Thymus (tissue), 11 donors: ENCODE results near the gene FGFBP3. TPM values are rescaled to one million over a fixed set of nuclear protein-coding genes. Genes with fewer than 3 reads are reported as not detected.

Experiments used
- DNase-seq, 9 donors: peaks; one replicate each; pipeline ENCODE4 v3.0.0-alpha.2; 2013; ENCODE audit warnings: low spot score in 9 of 9, low read depth in 6 of 9, missing footprints in 1 of 9
- H3K27ac ChIP-seq, 2 donors: one replicate each; pipeline ENCODE4 v1.5.1; 2013; ENCODE audit warnings: control low read depth in 1 of 2, low read depth in 1 of 2, low read length in 1 of 2, mild to moderate bottlenecking in 1 of 2, moderate library complexity in 1 of 2
- H3K27me3 ChIP-seq, 2 donors: one replicate each; pipeline ENCODE4 v1.5.1; 2013; ENCODE audit warnings: low read length in 1 of 2; ENCODE audit not compliant: control insufficient read depth in 2 of 2, insufficient read depth in 1 of 2
- H3K36me3 ChIP-seq, 2 donors: one replicate each; pipeline ENCODE4 v1.5.1; 2013; ENCODE audit warnings: low read length in 1 of 2, mild to moderate bottlenecking in 1 of 2, moderate library complexity in 1 of 2; ENCODE audit not compliant: control insufficient read depth in 2 of 2, insufficient read depth in 2 of 2
- H3K4me1 ChIP-seq, 2 donors: one replicate each; pipeline ENCODE4 v1.5.1; 2013; ENCODE audit warnings: low read length in 2 of 2; ENCODE audit not compliant: control insufficient read depth in 2 of 2, insufficient read depth in 2 of 2
- H3K4me3 ChIP-seq, 2 donors: one replicate each; pipeline ENCODE4 v1.5.1; 2013; ENCODE audit warnings: low read length in 2 of 2, control low read depth in 1 of 2, mild to moderate bottlenecking in 1 of 2
- H3K9me3 ChIP-seq, 2 donors: one replicate each; pipeline ENCODE4 v1.5.1; 2013; ENCODE audit warnings: low read length in 1 of 2, mild to moderate bottlenecking in 1 of 2; ENCODE audit not compliant: control insufficient read depth in 2 of 2, insufficient read depth in 1 of 2
- WGBS: extraction: QIAGEN DNeasy Blood & Tissue Kit; methylation state at CpG from one replicate; pipeline ENCODE4 v1.1.7; 2013; 5-methylcytosine and 5-hydroxymethylcytosine counted together
- polyA plus RNA-seq: library from polyadenylated mRNA; stranded (reverse); fragments of 200-250 nt; gene quantifications from one replicate; pipeline ENCODE4 v1.2.3, GENCODE V29; 2013
- total RNA-seq: library from RNA; stranded (reverse); fragments of 120-200 nt; gene quantifications from one replicate; pipeline ENCODE4 v1.2.4, GENCODE V29; 2013
- donor health status: healthy.

The FGFBP3 gene
- total and polyA plus RNA-seq, 2 donors = 0.52 to 1.9 TPM

DNA sequence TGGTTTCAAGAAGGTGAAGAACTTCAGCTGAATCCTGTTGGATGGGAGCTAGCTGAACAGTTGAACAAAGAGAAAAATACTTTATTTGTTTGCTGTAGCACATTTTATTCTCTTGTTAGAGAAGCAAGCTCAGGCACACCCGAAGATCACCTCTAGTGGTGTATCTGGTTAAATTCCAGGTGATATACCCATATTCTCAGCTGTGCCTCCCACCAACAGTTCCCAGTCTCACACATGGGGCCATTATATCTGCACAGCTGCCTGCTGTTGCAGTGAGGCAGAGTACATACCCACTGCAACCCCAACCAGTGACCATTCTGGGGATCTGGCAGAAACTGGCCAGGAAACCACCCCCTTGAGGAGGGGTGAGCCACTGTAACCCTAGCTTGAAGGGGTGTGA, 23.5 kb upstream of the FGFBP3 start:
- no peaks in the 10 kb centered on the region for H3K4me1 ChIP-seq
- H3K9me3 ChIP-seq = no peaks in the 10 kb centered on the region
- WGBS = 97% methylated on average over 1 of the region's 1 CpG
- H3K27ac ChIP-seq = no peak overlapping the region
- H3K36me3 ChIP-seq = peaks cover 14 to 43% of the 10 kb centered on the region in 2 donors
- no peak overlapping the region for H3K4me3 ChIP-seq
- no peaks in the 10 kb centered on the region for H3K27me3 ChIP-seq
- no peak for DNase-seq

DNA sequence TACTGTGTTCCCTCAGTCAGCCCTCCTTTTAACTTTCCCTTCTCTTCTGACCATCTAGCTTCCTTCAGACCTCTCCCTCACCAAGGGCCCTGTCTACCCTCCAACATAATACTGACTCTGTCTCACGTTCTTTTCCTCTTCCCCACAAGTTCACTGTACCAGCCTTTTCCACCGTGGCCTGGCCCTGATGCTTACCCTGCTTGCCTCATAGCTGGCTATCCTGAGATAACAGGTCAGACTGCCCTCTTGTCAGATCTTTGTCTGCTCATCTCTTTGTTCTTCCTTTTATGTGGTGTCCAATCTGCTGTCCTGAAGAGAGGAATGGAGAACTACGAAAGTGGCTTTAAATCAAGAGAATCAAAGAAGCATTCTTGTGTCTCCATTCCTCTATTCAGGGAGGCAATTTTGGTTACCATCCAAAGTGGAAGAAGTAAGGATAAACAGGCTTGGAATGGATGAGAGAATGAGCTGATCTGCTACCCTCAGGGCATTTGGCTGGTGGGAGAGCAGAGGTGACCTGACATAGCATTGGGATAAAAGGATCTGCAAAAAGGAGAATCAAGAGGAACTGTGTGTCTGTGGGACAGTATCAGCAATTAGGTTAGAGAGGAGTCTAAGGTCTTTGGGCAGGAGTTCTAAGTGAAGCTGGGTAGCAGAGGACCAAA, 22.4 kb upstream of the FGFBP3 start:
- DNase-seq = no peak
- no peaks in the 10 kb centered on the region for H3K4me1 ChIP-seq
- H3K36me3 ChIP-seq = peaks cover 10 to 34% of the 10 kb centered on the region in 2 donors
- H3K27me3 ChIP-seq = no peaks in the 10 kb centered on the region
- no peak overlapping the region for H3K4me3 ChIP-seq
- 64% methylated on average over 3 of the region's 3 CpGs for WGBS
- no peak overlapping the region for H3K27ac ChIP-seq
- H3K9me3 ChIP-seq = no peaks in the 10 kb centered on the region

GRCh38 chr10:91930939-91931338, 21.7 kb upstream of the FGFBP3 start:
- 99% methylated on average over 3 of the region's 3 CpGs for WGBS
- no peak for DNase-seq
- peaks cover 3 to 30% of the 10 kb centered on the region in 2 donors for H3K36me3 ChIP-seq
- H3K4me1 ChIP-seq = peaks cover 0 to under 1% of the 10 kb centered on the region in 2 donors
- no peaks in the 10 kb centered on the region for H3K27me3 ChIP-seq
- H3K9me3 ChIP-seq = no peaks in the 10 kb centered on the region
- no peak overlapping the region for H3K27ac ChIP-seq
- no peak overlapping the region for H3K4me3 ChIP-seq

- Histone ChIP-seq H3K4me3 (peak overlapping the region; percentile 86 to 99), H3K27ac (no peak overlapping the region), H3K36me3 (peaks cover 0 to 4% of the 10 kb centered on the region in 2 donors), H3K4me1 (peaks cover 9% of the 10 kb centered on the region in 2 donors), H3K9me3 (peaks cover 0 to 1% of the 10 kb centered on the region in 2 donors), H3K27me3 (no peaks in the 10 kb centered on the region)
- DNase-seq = no peak
- 91% methylated on average over 2 of the region's 2 CpGs for WGBS
Observed at GRCh38 chr10:91925022-91925320, 15.7 kb upstream of the FGFBP3 start.

GRCh38 chr10:91924212-91925021, 15.1 kb upstream of the FGFBP3 start:
- Histone ChIP-seq H3K9me3 (peaks cover 0 to 1% of the 10 kb centered on the region in 2 donors), H3K27me3 (no peaks in the 10 kb centered on the region), H3K36me3 (peaks cover 0 to 4% of the 10 kb centered on the region in 2 donors), H3K4me3 (peak overlapping the region; percentile 86 to 99), H3K27ac (peak overlapping the region; percentile 90 to 98), H3K4me1 (peaks cover 9% of the 10 kb centered on the region in 2 donors)
- DNase-seq = peak in 3 of 9 donors; percentile 3 to 17 (median 10)
- 10% methylated on average over 21 of the region's 21 CpGs for WGBS

GRCh38 chr10:91923371-91924211, 14.3 kb upstream of the FGFBP3 start, which contains the start of gene BTAF1:
Gene BTAF1, plus strand, starts transcription at chr10:91923770. Its CDS starts 307 bp downstream, at chr10:91924077.
- Histone ChIP-seq H3K27ac (peak within 1 kb of the TSS; percentile 90 to 98), H3K36me3 (peaks cover 0 to 4% of the 10 kb centered on the region in 2 donors), H3K4me3 (peak within 1 kb of the TSS; percentile 86 to 99), H3K4me1 (peaks cover 9% of the 10 kb centered on the region in 2 donors), H3K27me3 (no peaks in the 10 kb centered on the region), H3K9me3 (peaks cover 0 to 1% of the 10 kb centered on the region in 2 donors)
- WGBS = under 1% methylated on average over 65 of the region's 65 CpGs
- DNase-seq = peak; percentile 89 to 98 (median 94)

GRCh38 chr10:91919651-91920050, 10.4 kb upstream of the FGFBP3 start:
- Histone ChIP-seq H3K36me3 (no peaks in the 10 kb centered on the region), H3K4me3 (no peak overlapping the region)
- 96% methylated on average over 1 of the region's 1 CpG for WGBS

GRCh38 chr10:91910467-91910866, 1.2 kb upstream of the FGFBP3 start:
- Histone ChIP-seq H3K4me1 (peaks cover 0 to 20% of the 10 kb centered on the region in 2 donors), H3K36me3 (no peaks in the 10 kb centered on the region), H3K9me3 (peaks cover 0 to 2% of the 10 kb centered on the region in 2 donors), H3K4me3 (no peak overlapping the region), H3K27me3 (peaks cover 3 to 9% of the 10 kb centered on the region in 2 donors), H3K27ac (no peak overlapping the region)
- WGBS = 95% methylated on average over 4 of the region's 4 CpGs
- no peak for DNase-seq

More at GRCh38 chr10:91919651-91920050, 10.4 kb upstream of the FGFBP3 start:
- Histone ChIP-seq H3K27me3 (peaks cover 0 to 4% of the 10 kb centered on the region in 2 donors), H3K4me1 (peaks cover 3 to 6% of the 10 kb centered on the region in 2 donors), H3K9me3 (peaks cover 0 to 1% of the 10 kb centered on the region in 2 donors), H3K27ac (no peak overlapping the region)
- no peak for DNase-seq
